Heart right ventricle (tissue), 16 donors: ENCODE measurements around the gene RAB20. TPM values are rescaled to one million over a fixed set of nuclear protein-coding genes. Genes with fewer than 3 reads are reported as not detected.

Experiments used
- ATAC-seq, 8 donors: fragments of 200-7000 bp; cut with Tn5 transposase; one replicate each; pipeline ENCODE4 v1.9.1; 2020; ENCODE audit warnings: mild to moderate bottlenecking in 8 of 8, moderate library complexity in 8 of 8, moderate number of reproducible peaks in 1 of 8
- DNase-seq, 2 donors: peaks; one replicate each; pipeline ENCODE4 v3.0.0-alpha.2; 2020
- H3K27ac ChIP-seq, 10 donors: fragments of 200-600 bp; sonication (generic) in 2 of 10; one replicate each; pipeline versions ENCODE4 v1.5.0 to v1.8.0; 2020 to 2022; ENCODE audit warnings: mild to moderate bottlenecking in 3 of 10
- H3K27me3 ChIP-seq, 7 donors: fragments of 200-600 bp; one replicate each; pipeline ENCODE4 v1.8.0; 2021 to 2022; ENCODE audit warnings: mild to moderate bottlenecking in 2 of 7
- H3K36me3 ChIP-seq, 9 donors: fragments of 200-600 bp; sonication (generic) in 1 of 9; one replicate each; pipeline versions ENCODE4 v1.5.0 to v1.8.0; 2020 to 2022; ENCODE audit warnings: mild to moderate bottlenecking in 2 of 9
- H3K4me1 ChIP-seq, 9 donors: fragments of 200-600 bp; sonication (generic) in 1 of 9; one replicate each; pipeline versions ENCODE4 v1.5.0 to v1.8.0; 2020 to 2022; ENCODE audit warnings: mild to moderate bottlenecking in 4 of 9
- H3K4me3 ChIP-seq, 10 donors: fragments of 200-600 bp; sonication (generic) in 2 of 10; one replicate each; pipeline versions ENCODE4 v1.5.0 to v1.8.0; 2020 to 2022; ENCODE audit warnings: mild to moderate bottlenecking in 7 of 10, moderate library complexity in 2 of 10
- H3K9me3 ChIP-seq, 11 donors: fragments of 200-600 bp in 10 of 11; sonication (generic) in 2 of 11; one replicate each; pipeline versions ENCODE4 v1.5.0 to v1.8.0; 2013 to 2022; ENCODE audit warnings: mild to moderate bottlenecking in 2 of 11, control low read depth in 1 of 11, moderate library complexity in 1 of 11
- WGBS, 2 donors: extraction: QIAGEN DNeasy Blood & Tissue Kit; methylation state at CpG; one replicate each; pipeline ENCODE4 v1.1.7; 2013; ENCODE audit warnings: inconsistent platforms in 1 of 2; 5-methylcytosine and 5-hydroxymethylcytosine counted together
- intact Hi-C, 10 donors: fragments of 100-400 bp; cut with DNase I; formaldehyde crosslinking; loops; one replicate each; pipeline versions ENCODE4 v1.11.1 to v1.14.2; 2022
- polyA plus RNA-seq, 2 donors: library from polyadenylated mRNA; stranded (reverse); fragments of 200-250 nt; gene quantifications; one replicate each; pipeline ENCODE4 v1.2.3, GENCODE V29; 2013
- total RNA-seq, 10 donors: library from RNA; stranded (reverse); fragmentation: NEBNext Ultra II Directional in 3 of 10; extraction: Animal tissue kit (Norgen Biotek cat#: 25700) in 3 of 10; gene quantifications; one replicate each; pipeline versions ENCODE4 v1.2.1 to v1.2.4, GENCODE V29; 2021 to 2023
- TF ChIP-seq, protein P1 (sequence below), 9 donors: fragments of 200-600 bp; sonication (generic) in 2 of 9; IDR thresholded peaks; one replicate each; pipeline versions ENCODE4 v1.5.0 to v1.8.0; 2021 to 2022; ENCODE audit warnings: antibody characterized with exemption in 9 of 9, mild to moderate bottlenecking in 5 of 9, moderate library complexity in 1 of 9
- donor health status: Arrhythmogenic right ventricular cardiomyopathy.
- donor health status: ischemic (EF 13 %, LVEDD 7.1; RV severe dilation, severe dysfunction).
- donor health status: healthy with polysubstance abuse.
- donor health status: DM: no; HTN: yes; CAD: no.
- donor health status: DM: no; HTN: no; CAD: no.
- donor health status: ischemic (EF 25% LVEDD 6.9; RV normal size, moderate dysfunction).
- donor health status: ischemic (EF 25% LVEDD 5.7; RV mildly dilated, moderate dysfunction).
- donor health status: healthy.
- donor health status: DM: yes; HTN: yes; CAD: no.
- donor health status: Ischemic cardiomyopathy.
- donor health status: ischemic (EF 35%, LVEDD 5.7; RV mildly dilated, moderate dysfunction).
- donor health status: nonischemic (EF 11% LVEDD 7.7; RV severe dilation, severe dysfunction).
- donor health status: DM: yes; HTN: yes; CAD: no.
- donor health status: PGD.
- donor health status: ischemic (EF 29% LVEDD 5.4; RV normal size, mild dysfunction).
- donor health status: nonischemic (EF 23%, LVEDD 6.1; RV moderate dilation, normal function).

RAB20 gene
- total and polyA plus RNA-seq, 12 donors: 5.4 to 40.8 (median 12.5) TPM

DNA sequence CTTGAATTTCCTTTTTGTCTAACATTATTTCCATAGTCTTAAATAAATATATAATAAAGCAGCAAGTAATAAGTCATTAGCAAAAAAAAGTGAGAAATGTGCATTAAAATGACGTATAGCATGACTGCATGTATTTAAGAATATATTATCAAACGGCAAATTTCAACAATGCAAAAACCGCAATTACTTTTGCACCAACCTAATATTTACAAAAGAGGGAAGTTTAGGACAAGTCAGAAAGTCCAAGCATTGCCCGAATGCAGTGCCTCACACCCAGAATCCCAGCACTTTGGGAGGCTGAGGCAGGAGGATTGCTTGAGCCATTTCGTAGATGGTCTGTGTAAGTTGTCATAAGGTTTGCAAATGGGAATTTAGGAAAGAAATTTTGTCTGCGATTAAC lies 43.6 kb upstream of the RAB20 start:
- Histone ChIP-seq H3K27ac (no peak overlapping the region), H3K4me1 (no peaks in the 10 kb centered on the region), H3K4me3 (no peak overlapping the region), H3K9me3 (no peaks in the 10 kb centered on the region), H3K27me3 (peaks cover 0 to under 1% (median 0%) of the 10 kb centered on the region in 7 donors), H3K36me3 (no peaks in the 10 kb centered on the region)
- DNase-seq (no peak), ATAC-seq (no peak)
- TF ChIP-seq, protein P1, sequence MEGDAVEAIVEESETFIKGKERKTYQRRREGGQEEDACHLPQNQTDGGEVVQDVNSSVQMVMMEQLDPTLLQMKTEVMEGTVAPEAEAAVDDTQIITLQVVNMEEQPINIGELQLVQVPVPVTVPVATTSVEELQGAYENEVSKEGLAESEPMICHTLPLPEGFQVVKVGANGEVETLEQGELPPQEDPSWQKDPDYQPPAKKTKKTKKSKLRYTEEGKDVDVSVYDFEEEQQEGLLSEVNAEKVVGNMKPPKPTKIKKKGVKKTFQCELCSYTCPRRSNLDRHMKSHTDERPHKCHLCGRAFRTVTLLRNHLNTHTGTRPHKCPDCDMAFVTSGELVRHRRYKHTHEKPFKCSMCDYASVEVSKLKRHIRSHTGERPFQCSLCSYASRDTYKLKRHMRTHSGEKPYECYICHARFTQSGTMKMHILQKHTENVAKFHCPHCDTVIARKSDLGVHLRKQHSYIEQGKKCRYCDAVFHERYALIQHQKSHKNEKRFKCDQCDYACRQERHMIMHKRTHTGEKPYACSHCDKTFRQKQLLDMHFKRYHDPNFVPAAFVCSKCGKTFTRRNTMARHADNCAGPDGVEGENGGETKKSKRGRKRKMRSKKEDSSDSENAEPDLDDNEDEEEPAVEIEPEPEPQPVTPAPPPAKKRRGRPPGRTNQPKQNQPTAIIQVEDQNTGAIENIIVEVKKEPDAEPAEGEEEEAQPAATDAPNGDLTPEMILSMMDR (IDR thresholded peaks at IDR 0.05): no peak
- intact Hi-C loops: no loop called here
- 94 to 95% methylated on average over 6 of the region's 6 CpGs for WGBS, 2 donors

DNA sequence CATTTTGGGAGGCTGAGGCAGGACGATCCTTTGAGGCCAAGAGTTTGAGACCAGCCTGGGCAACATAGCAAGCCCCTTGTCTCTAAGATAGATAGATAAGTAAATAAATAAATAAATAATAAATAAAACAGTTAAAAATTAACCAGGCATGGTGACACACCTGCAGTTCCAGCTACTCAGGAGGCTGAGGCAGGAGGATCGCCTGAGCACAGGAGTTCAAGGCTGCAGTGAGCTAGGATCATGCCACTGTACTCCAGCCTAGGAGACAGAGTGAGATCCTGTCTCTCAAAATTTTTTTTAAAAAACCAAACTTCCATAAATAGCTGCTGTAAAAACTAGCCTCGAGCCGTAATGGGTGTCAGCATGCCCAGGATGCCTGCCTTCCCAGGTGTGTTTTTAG lies 39.5 kb upstream of the RAB20 start:
- ATAC-seq: no peak
- no peaks in the 10 kb centered on the region for H3K4me1 ChIP-seq
- intact Hi-C loops: no loop called here
- H3K9me3 ChIP-seq: no peaks in the 10 kb centered on the region
- no peak for DNase-seq
- 89% methylated on average over 4 of the region's 4 CpGs for WGBS, 2 donors
- no peaks in the 10 kb centered on the region for H3K36me3 ChIP-seq
- TF ChIP-seq, protein P1 (IDR thresholded peaks at IDR 0.05): no peak
- H3K27me3 ChIP-seq: no peaks in the 10 kb centered on the region
- no peak overlapping the region for H3K27ac ChIP-seq
- H3K4me3 ChIP-seq: no peak overlapping the region

DNA sequence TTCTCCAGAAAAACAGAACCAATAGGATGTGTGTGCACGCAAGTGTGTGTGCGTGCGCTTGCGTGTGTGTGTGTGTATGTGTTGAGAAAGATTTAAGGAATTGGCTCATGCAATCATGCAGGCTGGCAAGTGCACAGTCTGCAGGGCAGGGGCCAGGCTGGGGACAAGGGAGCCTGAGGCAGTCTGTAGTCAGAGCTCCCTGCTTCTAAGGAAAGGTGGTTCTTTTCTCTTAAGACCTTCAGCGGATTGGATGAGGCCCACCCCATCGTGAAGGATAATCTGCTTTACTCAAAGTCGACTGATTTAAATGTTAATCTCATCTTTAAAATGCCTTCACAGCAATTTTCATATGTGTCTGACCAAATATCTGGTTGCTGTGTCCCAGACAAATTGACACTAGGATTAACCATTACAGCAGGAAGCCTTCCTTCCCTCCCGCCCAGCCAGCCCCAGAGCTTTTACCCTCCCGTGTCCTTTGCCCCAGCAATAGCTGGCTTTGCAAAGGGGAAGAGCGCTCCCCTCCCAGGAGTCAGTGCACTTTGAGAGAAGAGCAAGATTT lies 38.8 kb upstream of the RAB20 start:
- Histone ChIP-seq H3K36me3 (no peaks in the 10 kb centered on the region), H3K9me3 (no peaks in the 10 kb centered on the region), H3K27me3 (no peaks in the 10 kb centered on the region), H3K27ac (no peak overlapping the region), H3K4me3 (no peak overlapping the region), H3K4me1 (no peaks in the 10 kb centered on the region)
- no peak for DNase-seq
- 80 to 86% methylated on average over 10 of the region's 10 CpGs for WGBS, 2 donors
- intact Hi-C loops: no loop called here
- ATAC-seq: no peak
- TF ChIP-seq, protein P1 (IDR thresholded peaks at IDR 0.05): no peak

DNA sequence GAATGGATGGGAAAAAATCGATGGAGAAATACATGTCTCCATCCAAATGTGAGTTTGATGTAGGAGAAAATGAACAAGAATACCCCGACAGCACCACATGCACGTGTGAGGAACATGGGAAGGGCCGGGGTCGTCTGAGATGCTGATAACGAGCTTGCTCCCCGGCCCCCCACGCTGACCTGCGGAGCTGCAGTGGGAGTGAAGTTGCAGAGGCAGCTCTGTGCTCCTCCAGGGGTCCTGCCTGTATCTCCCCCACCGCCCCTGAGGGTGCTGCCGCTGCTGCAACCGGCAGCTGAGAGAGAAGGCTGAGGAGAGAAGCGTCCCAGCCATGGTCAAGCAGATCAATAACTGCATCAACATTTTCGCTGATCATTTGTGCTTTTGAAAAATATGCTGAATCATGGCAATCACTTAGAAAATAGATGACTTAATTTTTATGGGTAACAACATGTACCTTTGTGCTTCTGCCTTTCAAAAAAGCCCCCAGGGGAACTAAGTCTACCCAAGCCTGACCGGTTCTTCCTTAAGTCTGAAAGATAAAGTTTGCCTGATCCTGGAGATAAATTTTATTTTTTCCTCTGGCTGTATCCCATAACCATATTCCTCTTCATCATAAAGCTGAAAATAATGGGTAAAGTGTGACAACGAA lies 35.6 kb upstream of the RAB20 start:
- no peaks in the 10 kb centered on the region for H3K27me3 ChIP-seq
- TF ChIP-seq, protein P1 (IDR thresholded peaks at IDR 0.05): no peak
- intact Hi-C loops: loop anchor here in 4 of 10 donors (5.0 to 10.0 kb wide), 5 partner anchors 88 to 458 kb away; no protein-coding TSS in a partner anchor
- no peak overlapping the region for H3K4me3 ChIP-seq
- no peaks in the 10 kb centered on the region for H3K36me3 ChIP-seq
- H3K27ac ChIP-seq: no peak overlapping the region
- no peaks in the 10 kb centered on the region for H3K9me3 ChIP-seq
- no peak for ATAC-seq
- H3K4me1 ChIP-seq: no peaks in the 10 kb centered on the region
- 68% methylated on average over 16 of the region's 16 CpGs for WGBS, 2 donors
- no peak for DNase-seq
